H1 (cell line): ENCODE measurements around the gene TMEM115. TPM values are rescaled to one million over a fixed set of nuclear protein-coding genes. Genes with fewer than 3 reads are reported as not detected.
A peak's percentile ranks its signal among the peaks of the same experiment; 100 is the strongest.

Experiments
- CTCF ChIA-PET: fragments of 300-600 bp; sonication (Branson Sonifier 250); formaldehyde crosslinking; loops from one replicate; lab custom pipeline; 2021; ENCODE audit not compliant: partially characterized antibody; lab: Charles Lee
- POLR2A ChIA-PET: fragments of 300-600 bp; sonication (Branson Sonifier 250); formaldehyde crosslinking; loops from one replicate; lab custom pipeline; 2021; ENCODE audit warnings: inconsistent platforms; ENCODE audit not compliant: partially characterized antibody; lab: Charles Lee
- DNase-seq, 2 experiments: peaks; one replicate each; pipeline versions ENCODE4 v3.0.0 to v3.0.0-alpha.2; 2010 to 2022; ENCODE audit warnings: low spot score in 2 of 2, low read depth in 1 of 2, mixed read lengths in 1 of 2
- FAIRE-seq: peaks from 2 replicates; lab custom pipeline; 2011; peaks lifted over from hg19 to GRCh38; lab: Jason Lieb, UNC
- H2AFZ ChIP-seq: 2 replicates; pipeline ENCODE4 v1.8.1; 2012; ENCODE audit warnings: low read length, inconsistent platforms
- H2AK5ac ChIP-seq: 2 replicates; pipeline ENCODE4 v1.6.1; 2013; ENCODE audit warnings: low read depth, low read length
- H2BK120ac ChIP-seq: replicated peaks from 2 replicates; pipeline ENCODE3; 2013; ENCODE audit warnings: low read depth, low read length, inconsistent platforms
- H2BK12ac ChIP-seq: 2 replicates; pipeline ENCODE4 v1.6.1; 2013; ENCODE audit warnings: low read depth, low read length
- H2BK15ac ChIP-seq: 2 replicates; pipeline ENCODE4 v1.6.1; 2013; ENCODE audit warnings: low read length
- H2BK20ac ChIP-seq: 2 replicates; pipeline ENCODE4 v1.6.1; 2013; ENCODE audit warnings: low read length
- H2BK5ac ChIP-seq: 2 replicates; pipeline ENCODE4 v1.6.1; 2013; ENCODE audit warnings: low read depth, low read length
- H3K14ac ChIP-seq: 2 replicates; pipeline ENCODE4 v1.6.1; 2013; ENCODE audit warnings: inconsistent platforms; ENCODE audit not compliant: insufficient read length
- H3K18ac ChIP-seq: 2 replicates; pipeline ENCODE4 v1.6.1; 2013; ENCODE audit warnings: low read length; ENCODE audit errors: extremely low read depth
- H3K23ac ChIP-seq: 2 replicates; pipeline ENCODE4 v1.6.1; 2013; ENCODE audit warnings: inconsistent platforms; ENCODE audit not compliant: insufficient read length
- H3K23me2 ChIP-seq: 2 replicates; pipeline ENCODE4 v1.6.1; 2013; ENCODE audit warnings: low read depth, low read length
- H3K27ac ChIP-seq: 2 replicates; pipeline ENCODE4 v1.6.1; 2011; ENCODE audit warnings: low read depth, low read length, inconsistent platforms
- H3K27me3 ChIP-seq, 4 experiments: replicated peaks in 1 of 4; 1 replicate in 1 of 4; 2 replicates in 3 of 4; pipeline versions ENCODE4 v1.6.1 to v1.8.1; 2011 to 2013; ENCODE audit warnings: low read length in 3 of 4, mild to moderate bottlenecking in 3 of 4, inconsistent platforms in 2 of 4, mixed read lengths in 2 of 4, moderate library complexity in 1 of 4; ENCODE audit not compliant: control insufficient read depth in 3 of 4, insufficient read depth in 3 of 4; ENCODE audit errors: extremely low read depth in 1 of 4
- H3K36me3 ChIP-seq, 4 experiments: 2 replicates each; pipeline versions ENCODE4 v1.6.1 to v1.8.1; 2011 to 2013; ENCODE audit warnings: mild to moderate bottlenecking in 4 of 4, low read length in 3 of 4, moderate library complexity in 2 of 4, control low read depth in 1 of 4, inconsistent platforms in 1 of 4; ENCODE audit not compliant: insufficient read depth in 4 of 4, control insufficient read depth in 2 of 4
- H3K4ac ChIP-seq: replicated peaks from 2 replicates; pipeline ENCODE3; 2013; ENCODE audit warnings: low read length, low read depth, mixed read lengths, inconsistent platforms; ENCODE audit not compliant: insufficient read length
- H3K4me1 ChIP-seq, 4 experiments: replicated peaks in 1 of 4; 1 replicate in 1 of 4; 2 replicates in 3 of 4; pipeline versions ENCODE4 v1.6.1 to v1.8.1; 2011 to 2013; ENCODE audit warnings: low read length in 3 of 4, inconsistent platforms in 2 of 4, mixed read lengths in 1 of 4; ENCODE audit not compliant: insufficient read depth in 4 of 4, control insufficient read depth in 3 of 4
- H3K4me2 ChIP-seq, 2 experiments: 2 replicates each; pipeline versions ENCODE4 v1.6.1 to v1.8.1; 2011 to 2013; ENCODE audit warnings: low read depth in 2 of 2, low read length in 2 of 2, control low read depth in 1 of 2, inconsistent platforms in 1 of 2, mild to moderate bottlenecking in 1 of 2; ENCODE audit not compliant: insufficient read depth in 1 of 2
- H3K4me3 ChIP-seq, 4 experiments: fragments of 200-600, 300-600 bp in 1 of 4; sonication (generic), shearing (Covaris generic), sonication (Bioruptor Twin) in 1 of 4; 2 replicates each; pipeline versions ENCODE4 v1.5.1 to v1.8.1; 2011 to 2016; ENCODE audit warnings: low read length in 4 of 4, low read depth in 3 of 4, control low read depth in 2 of 4, inconsistent platforms in 2 of 4, mild to moderate bottlenecking in 2 of 4, mixed read lengths in 1 of 4, moderate library complexity in 1 of 4; ENCODE audit not compliant: insufficient read depth in 2 of 4; ENCODE audit errors: extremely low read depth in 1 of 4
- H3K56ac ChIP-seq: replicated peaks from 2 replicates; pipeline ENCODE3; 2013; ENCODE audit warnings: low read depth, mild to moderate bottlenecking, mixed read lengths, low read length, inconsistent platforms; ENCODE audit not compliant: insufficient read length
- H3K79me1 ChIP-seq: 2 replicates; pipeline ENCODE4 v1.6.1; 2013; ENCODE audit warnings: low read depth, low read length, control low read depth
- H3K79me2 ChIP-seq, 2 experiments: 2 replicates each; pipeline versions ENCODE4 v1.6.1 to v1.8.1; 2012 to 2013; ENCODE audit warnings: low read length in 2 of 2, mild to moderate bottlenecking in 2 of 2, inconsistent platforms in 1 of 2; ENCODE audit not compliant: insufficient read depth in 2 of 2, control insufficient read depth in 1 of 2
- H3K9ac ChIP-seq, 4 experiments: replicated peaks in 1 of 4; 1 replicate in 1 of 4; 2 replicates in 3 of 4; pipeline versions ENCODE4 v1.6.1 to v1.8.1; 2011 to 2013; ENCODE audit warnings: low read depth in 3 of 4, low read length in 3 of 4, control low read depth in 2 of 4, mild to moderate bottlenecking in 2 of 4, moderate library complexity in 2 of 4, inconsistent platforms in 1 of 4; ENCODE audit errors: extremely low read depth in 1 of 4
- H3K9me3 ChIP-seq, 2 experiments: 2 replicates each; pipeline versions ENCODE4 v1.6.1 to v1.8.1; 2012 to 2013; ENCODE audit warnings: mild to moderate bottlenecking in 2 of 2, moderate library complexity in 2 of 2, control low read depth in 1 of 2, inconsistent platforms in 1 of 2, low read depth in 1 of 2, low read length in 1 of 2, mixed read lengths in 1 of 2; ENCODE audit not compliant: insufficient read depth in 2 of 2
- H4K20me1 ChIP-seq, 2 experiments: replicated peaks in 1 of 2; 2 replicates each; pipeline versions ENCODE3 to v1.8.1; 2011 to 2013; ENCODE audit warnings: inconsistent platforms in 2 of 2, low read length in 2 of 2, mild to moderate bottlenecking in 1 of 2; ENCODE audit not compliant: insufficient read depth in 2 of 2, control insufficient read depth in 1 of 2
- H4K5ac ChIP-seq: 2 replicates; pipeline ENCODE4 v1.6.1; 2013; ENCODE audit warnings: low read length, low read depth, mixed read lengths, inconsistent platforms; ENCODE audit not compliant: insufficient read length
- H4K8ac ChIP-seq: 2 replicates; pipeline ENCODE4 v1.8.0; 2013; ENCODE audit warnings: mild to moderate bottlenecking, moderate library complexity, low read length, inconsistent platforms; ENCODE audit not compliant: insufficient read depth; ENCODE audit errors: extremely low read depth
- H4K91ac ChIP-seq: replicated peaks from 2 replicates; pipeline ENCODE3; 2013; ENCODE audit warnings: low read length, mixed read lengths, inconsistent platforms; ENCODE audit not compliant: insufficient read length
- BACH1 ChIP-seq: IDR thresholded peaks from 2 replicates; pipeline ENCODE4 v1.6.1; 2012; ENCODE audit warnings: low read length, improper control_type of control experiment
- BRCA1 ChIP-seq: IDR thresholded peaks from 2 replicates; pipeline ENCODE4 v1.6.1; 2012; ENCODE audit warnings: low read depth, low read length, improper control_type of control experiment
- CEBPB ChIP-seq: IDR thresholded peaks from 2 replicates; pipeline ENCODE4 v1.6.1; 2012; ENCODE audit warnings: low read depth, low read length
- CHD1 ChIP-seq: IDR thresholded peaks from 2 replicates; pipeline ENCODE4 v1.6.1; 2012; ENCODE audit warnings: low read depth, low read length, improper control_type of control experiment
- CREB1 ChIP-seq: IDR thresholded peaks from 2 replicates; pipeline ENCODE4 v1.6.1; 2012; ENCODE audit warnings: inconsistent platforms
- FOSL1 ChIP-seq: IDR thresholded peaks from 2 replicates; pipeline ENCODE4 v1.6.1; 2011; ENCODE audit warnings: mild to moderate bottlenecking, low read depth, low read length, moderate library complexity; ENCODE audit not compliant: insufficient read depth
- JUND ChIP-seq: IDR thresholded peaks from 2 replicates; pipeline ENCODE4 v1.6.1; 2011; ENCODE audit warnings: mild to moderate bottlenecking, improper control_type of control experiment, low read length
- NRF1 ChIP-seq: IDR thresholded peaks from 2 replicates; pipeline ENCODE4 v1.6.1; 2011; ENCODE audit warnings: mild to moderate bottlenecking, low read depth, low read length, improper control_type of control experiment
- PHF8 ChIP-seq: fragments of 200-600 bp; sonication (generic); conservative IDR thresholded peaks from 2 replicates; pipeline ENCODE4 v1.7.1; 2012; ENCODE audit warnings: low read depth, mild to moderate bottlenecking, inconsistent platforms, low read length, moderate library complexity
- POLR2A ChIP-seq, 2 experiments: IDR thresholded peaks; 1 replicate in 1 of 2; 2 replicates in 1 of 2; pipeline ENCODE4 v1.6.1; 2011; ENCODE audit warnings: low read depth in 2 of 2, low read length in 2 of 2, mild to moderate bottlenecking in 2 of 2; ENCODE audit errors: control extremely low read depth in 1 of 2
- SIRT6 ChIP-seq: IDR thresholded peaks from one replicate; pipeline ENCODE4 v1.7.1; 2012; ENCODE audit warnings: low read length, inconsistent platforms
- SIX5 ChIP-seq: IDR thresholded peaks from 2 replicates; pipeline ENCODE4 v1.6.1; 2011; ENCODE audit warnings: mild to moderate bottlenecking, low read depth, low read length
- SP4 ChIP-seq: IDR thresholded peaks from 2 replicates; pipeline ENCODE4 v1.6.1; 2012; ENCODE audit warnings: low read length, inconsistent platforms
- SRF ChIP-seq: IDR thresholded peaks from 2 replicates; pipeline ENCODE4 v1.6.1; 2011; ENCODE audit warnings: mild to moderate bottlenecking, low read depth, low read length, moderate library complexity
- TBP ChIP-seq: IDR thresholded peaks from 2 replicates; pipeline ENCODE4 v1.6.1; 2011; ENCODE audit warnings: low read depth, low read length, improper control_type of control experiment
- TCF12 ChIP-seq: IDR thresholded peaks from 2 replicates; pipeline ENCODE4 v1.6.1; 2011; ENCODE audit warnings: low read depth, mild to moderate bottlenecking, low read length
- WGBS, 2 experiments: shearing (Covaris generic) in 1 of 2; methylation state at CpG; one replicate each; pipeline versions ENCODE4 v1.1.6 to v1.1.7; 2013 to 2015; ENCODE audit warnings: low lambda C conversion rate in 2 of 2, mixed read lengths in 2 of 2, inconsistent platforms in 1 of 2, low coverage in 1 of 2, missing lambda C conversion rate in 1 of 2; ENCODE audit not compliant: insufficient replicate concordance in 2 of 2, insufficient coverage in 1 of 2, insufficient read length in 1 of 2; ENCODE audit errors: extremely low coverage in 1 of 2, missing lambda C conversion rate in 1 of 2; 5-methylcytosine and 5-hydroxymethylcytosine counted together
- polyA plus RNA-seq, 7 experiments: library from polyadenylated mRNA; depleted of rRNA in 3 of 7; stranded (reverse) in 5 of 7; unstranded in 2 of 7; fragments of >200 nt in 5 of 7; fragments of 200-250 nt in 2 of 7; gene quantifications; 1 replicate in 5 of 7; 2 replicates in 1 of 7; 4 replicates in 1 of 7; pipeline versions ENCODE4 v1.2.1 to v1.2.3, GENCODE V29; 2011 to 2013; ENCODE audit warnings: missing spikeins in 2 of 7, mixed read lengths in 2 of 7
- total RNA-seq: library from RNA; stranded (reverse); fragmentation: NEBNext Ultra II Directional; extraction: Animal tissue kit (Norgen Biotek cat#: 25700); gene quantifications from 2 replicates; pipeline ENCODE4 v1.2.1, GENCODE V29; 2021
- TF ChIP-seq, protein P1 (sequence below): IDR thresholded peaks from 2 replicates; pipeline ENCODE4 v1.6.1; 2012; ENCODE audit warnings: inconsistent platforms

The TMEM115 gene
- total and polyA plus RNA-seq, 2 of the 8 experiments (the other 6 are each of a cell fraction or from before 2014, with no cell fraction given) = 25.4 to 32.4 TPM

DNA sequence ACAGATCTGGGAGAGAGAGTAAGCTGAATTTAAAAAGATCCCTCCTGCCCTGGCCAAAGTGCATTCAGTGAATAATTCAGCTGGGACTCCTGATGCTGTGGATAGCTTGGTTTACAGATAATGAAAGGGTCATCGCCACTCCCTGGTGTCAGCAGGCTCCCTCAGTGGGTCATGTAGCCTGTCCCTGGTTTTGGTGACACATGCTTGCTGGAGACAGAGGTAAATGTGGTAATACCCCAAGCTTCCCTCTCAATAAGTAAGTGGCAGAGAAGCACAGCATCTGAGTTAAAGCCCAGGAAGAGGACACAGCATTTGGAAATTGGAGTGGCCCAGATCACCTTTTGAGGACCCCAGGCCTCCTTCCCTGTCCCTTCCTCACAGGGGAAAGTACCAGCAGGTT lies 1.8 kb downstream of the TMEM115 start:
- CTCF ChIA-PET = interaction anchor here (0.6 to 13.4 kb wide), 16 partner anchors 8 to 257 kb away, joined by 3 to 136 read pairs (median 4); partner anchors contain the start of genes RASSF1 and ZMYND10
- Histone ChIP-seq H2BK12ac (no peak overlapping the region), H3K23me2 (peaks cover 10% of the 10 kb centered on the region; the same call in 1 of the 2 replicates), H3K27ac (no peak overlapping the region), H3K14ac (no peak overlapping the region), H2BK5ac (no peak overlapping the region), H3K79me1 (peaks cover 16% of the 10 kb centered on the region), H3K56ac (no peak overlapping the region), H3K9me3 (no peaks in the 10 kb centered on the region), H3K79me2 (peaks cover 0 to 26% of the 10 kb centered on the region in 2 experiments; a peak in 2 of 4 replicates), H4K8ac (no peak overlapping the region), H3K23ac (no peak overlapping the region), H3K9ac (no peak overlapping the region; a peak in 1 of 7 replicates), H3K4me1 (peaks cover 0 to 16% (median 8%) of the 10 kb centered on the region in 4 experiments; a peak in 6 of 7 replicates), H2BK15ac (no peak overlapping the region), H4K20me1 (peaks cover 9 to 22% of the 10 kb centered on the region in 2 experiments), H3K4ac (no peak overlapping the region), H4K5ac (no peak overlapping the region), H3K4me2 (peak overlapping the region; percentile 72 to 87; a peak in 3 of 4 replicates), H2BK120ac (no peak overlapping the region), H4K91ac (no peak overlapping the region), H3K18ac (no peak overlapping the region), H3K36me3 (peaks cover 3 to 10% (median 5%) of the 10 kb centered on the region in 4 experiments; a peak in 5 of 8 replicates), H3K4me3 (peak overlapping the region in 2 of 4 experiments; percentile 19 to 75; a peak in 2 of 8 replicates), H2AFZ (no peak overlapping the region), H2AK5ac (no peak overlapping the region), H3K27me3 (no peaks in the 10 kb centered on the region), H2BK20ac (no peak overlapping the region)
- no peak for DNase-seq
- POLR2A ChIA-PET = interaction anchor here (1.0 to 2.0 kb wide), 4 partner anchors 9 to 62 kb away, joined by 3 to 6 read pairs (median 4); no protein-coding TSS in a partner anchor
- WGBS, 2 experiments = 95% methylated on average over 1 of the region's 1 CpG; no CpG with 5 or more reads in 1 of the 2 experiments
- FAIRE-seq = no peak
- TF ChIP-seq SRF (no peak), TBP (no peak), SP4 (no peak), NRF1 (no peak), PHF8 (no peak), CEBPB (no peak), JUND (no peak), BACH1 (no peak), BRCA1 (no peak), TCF12 (no peak), CREB1 (no peak), SIRT6 (no peak), CHD1 (no peak), SIX5 (no peak), FOSL1 (no peak), POLR2A (IDR thresholded peaks at IDR 0.05; ENCODE audit: control extremely low read depth in 1 of 2, low read depth in 2 of 2, low read length in 2 of 2) (no peak)
- TF ChIP-seq, protein P1, sequence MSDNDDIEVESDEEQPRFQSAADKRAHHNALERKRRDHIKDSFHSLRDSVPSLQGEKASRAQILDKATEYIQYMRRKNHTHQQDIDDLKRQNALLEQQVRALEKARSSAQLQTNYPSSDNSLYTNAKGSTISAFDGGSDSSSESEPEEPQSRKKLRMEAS = no peak
